SW480 (cell line): Measurements from ENCODE around the gene PI4KA.
"Not testable (repeated sequence)": the region's sequence is repeated elsewhere in the genome, so short reads cannot be mapped to it uniquely, and the experiment has no call there.

Experiments
- DNase-seq: peaks from one replicate; pipeline ENCODE4 v3.0.0-alpha.2; 2016; ENCODE audit warnings: low spot score

Gene PI4KA

DNA sequence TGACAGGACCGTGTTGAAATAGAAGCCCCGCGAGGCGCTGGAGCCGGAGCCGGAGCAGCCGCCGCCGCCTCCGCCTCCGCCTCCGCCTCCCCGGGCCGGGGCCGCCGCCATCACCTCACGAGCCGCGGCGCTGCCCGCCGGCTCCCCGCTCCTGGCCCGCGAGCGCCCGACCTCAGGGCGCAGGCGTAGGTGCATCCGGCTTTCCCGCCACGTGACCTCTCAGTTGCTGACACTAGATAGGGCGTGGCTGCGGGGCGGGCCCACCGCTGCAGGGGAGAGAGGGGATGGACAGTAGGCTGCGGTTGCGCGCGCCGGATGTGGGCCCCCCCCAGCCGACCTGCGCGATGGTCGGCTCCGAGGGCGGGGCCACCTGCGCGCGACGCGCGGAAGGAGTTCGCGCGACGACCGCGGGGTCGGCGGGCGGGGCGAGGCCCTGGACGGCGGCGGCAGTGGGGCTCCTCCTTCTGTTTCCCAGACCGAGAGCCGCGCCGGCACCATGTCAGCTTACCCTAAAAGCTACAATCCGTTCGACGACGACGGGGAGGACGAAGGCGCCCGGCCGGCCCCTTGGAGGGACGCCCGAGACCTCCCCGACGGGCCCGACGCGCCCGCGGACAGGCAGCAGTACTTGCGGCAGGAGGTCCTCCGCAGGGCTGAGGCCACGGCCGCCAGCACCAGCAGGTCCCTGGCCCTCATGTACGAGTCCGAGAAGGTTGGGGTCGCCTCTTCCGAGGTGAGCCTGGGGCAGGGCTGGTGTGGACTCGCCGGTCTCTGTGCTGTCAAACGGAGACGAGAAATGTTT lies at the start of gene PI4KA, which contains the start of gene SNAP29:
TSS of gene PI4KA (minus strand) at position 197 of the 802 bp plus-strand sequence. CDS start at position 111, 86 bp downstream.
TSS of gene SNAP29 (plus strand) at position 393 of the 802 bp plus-strand sequence. CDS start at position 497, 104 bp downstream.
- DNase-seq, result peak; percentile 96

GRCh38 chr22:20906387-20906767 lies 47.8 kb upstream of the PI4KA start:
- DNase-seq, result no peak

DNA sequence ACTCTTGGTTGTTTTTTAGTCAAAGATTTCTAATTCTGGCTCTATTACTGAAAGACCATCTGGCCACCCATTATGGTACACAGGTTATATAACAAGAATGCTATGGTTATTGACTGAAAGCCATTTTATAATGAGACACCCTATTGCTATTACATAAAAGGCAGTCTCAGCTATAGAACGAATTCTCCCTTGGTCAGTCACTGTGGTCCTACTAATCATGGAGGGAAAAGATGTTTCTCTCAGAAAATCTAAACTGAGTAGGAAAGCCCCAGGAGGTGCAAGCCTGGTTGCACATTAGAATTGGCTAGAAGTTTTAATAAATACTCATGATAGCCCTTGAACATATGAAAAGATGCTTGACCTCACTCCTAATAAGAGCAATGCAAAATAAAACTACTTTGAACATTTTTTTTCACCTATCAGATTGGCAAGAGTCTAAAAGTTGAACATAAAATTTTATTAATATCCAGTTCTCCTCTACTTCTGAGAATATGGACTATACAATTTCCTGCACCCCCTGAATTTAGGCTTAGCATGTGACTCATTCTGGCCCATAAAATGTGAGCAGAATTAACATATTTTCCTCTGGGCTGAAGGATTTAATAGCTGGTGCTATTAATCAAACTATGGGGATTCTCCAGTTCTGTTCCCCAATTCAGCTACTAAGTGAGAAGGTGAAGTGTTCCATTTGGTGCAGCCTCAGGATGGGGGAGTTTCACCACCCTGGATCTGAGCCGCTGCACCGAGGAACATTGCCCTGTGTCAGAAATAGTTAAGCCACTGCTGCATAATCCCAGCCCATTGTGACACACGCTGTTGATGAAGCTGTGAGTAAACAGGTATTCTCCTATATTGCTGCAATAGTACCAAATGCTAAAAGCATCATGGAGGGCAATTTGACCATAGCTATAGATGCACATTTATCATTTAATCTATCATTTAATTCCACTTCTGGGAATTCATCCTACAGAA lies 47.1 kb upstream of the PI4KA start:
- no peak for DNase-seq

- DNase-seq, result no peak
These were observed 46.4 kb upstream of the PI4KA start for GRCh38 chr22:20904980-20905355.

- peak; percentile 23 for DNase-seq
These were observed 45.7 kb upstream of the PI4KA start for GRCh38 chr22:20904008-20904979.

GRCh38 chr22:20903093-20903492 lies 44.5 kb upstream of the PI4KA start:
- DNase-seq, result no peak

DNA sequence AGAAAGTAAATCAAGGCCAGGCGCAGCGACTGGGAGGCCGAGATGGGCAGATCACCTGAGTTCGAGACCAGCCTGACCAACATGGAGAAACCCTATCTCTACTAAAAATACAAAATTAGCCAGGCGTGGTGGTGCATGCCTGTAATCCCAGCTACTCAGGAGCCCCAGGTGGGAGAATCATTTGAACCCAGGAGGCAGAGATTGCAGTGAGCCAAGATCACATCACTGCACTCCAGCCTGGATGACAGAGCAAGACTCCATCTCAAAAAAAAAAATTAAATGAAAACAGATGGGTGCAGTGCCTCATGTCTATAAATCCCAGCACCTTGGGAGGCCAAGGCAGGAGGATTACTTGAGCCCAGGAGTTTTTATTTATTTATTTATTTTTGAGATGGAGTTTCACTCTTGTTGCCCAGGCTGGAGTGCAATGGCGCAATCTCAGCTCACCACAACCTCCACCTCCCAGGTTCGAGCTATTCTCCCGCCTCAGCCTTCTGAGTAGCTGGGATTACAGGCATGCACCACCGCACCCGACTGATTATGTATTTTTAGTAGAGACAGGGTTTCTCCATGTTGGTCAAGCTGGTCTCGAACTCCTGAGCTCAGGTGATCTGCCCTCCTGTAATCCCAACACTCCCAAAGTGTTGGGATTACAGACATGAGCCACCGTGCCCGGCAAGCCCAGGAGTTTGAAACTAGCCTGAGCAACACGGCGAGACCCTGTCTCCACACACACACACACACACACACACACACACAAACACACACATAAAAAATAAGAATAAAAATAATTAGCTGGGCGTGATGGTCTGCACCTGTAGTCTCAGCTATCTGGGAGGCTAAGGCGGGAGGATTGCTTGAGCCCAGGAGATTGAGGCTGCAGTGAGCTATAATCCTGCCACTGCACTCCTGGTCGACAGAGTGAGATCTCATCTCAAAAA lies 42.8 kb upstream of the PI4KA start:
- DNase-seq, result not testable (repeated sequence)

DNA sequence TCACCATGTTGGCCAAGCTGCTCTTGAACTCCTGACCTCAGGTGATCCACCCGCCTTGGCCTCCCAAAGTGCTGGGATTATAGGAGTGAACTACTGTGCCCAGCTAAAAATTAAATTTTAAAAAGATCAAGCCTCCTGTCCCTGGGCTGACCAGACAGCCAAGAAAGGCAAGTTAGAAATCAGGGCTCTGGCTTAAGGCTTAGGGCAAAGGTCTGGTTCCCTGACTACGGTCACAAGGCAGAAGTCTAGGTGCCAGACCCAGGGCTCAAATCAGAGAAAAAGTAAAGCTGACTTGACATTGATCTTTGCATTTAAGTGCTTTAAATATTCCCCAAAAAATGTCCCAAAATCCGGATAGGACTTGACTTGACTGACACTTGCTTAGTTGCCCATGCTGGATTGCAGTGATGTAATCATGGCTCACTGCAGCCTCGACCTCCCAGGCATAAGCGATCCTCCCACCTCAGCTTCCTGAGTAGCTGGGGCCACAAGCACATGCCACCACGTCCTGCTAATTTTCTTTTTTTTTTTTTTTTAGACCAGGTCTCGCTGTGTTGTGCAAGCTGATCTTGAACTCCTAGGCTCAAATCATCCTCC lies 41.3 kb upstream of the PI4KA start:
- no peak for DNase-seq

DNA sequence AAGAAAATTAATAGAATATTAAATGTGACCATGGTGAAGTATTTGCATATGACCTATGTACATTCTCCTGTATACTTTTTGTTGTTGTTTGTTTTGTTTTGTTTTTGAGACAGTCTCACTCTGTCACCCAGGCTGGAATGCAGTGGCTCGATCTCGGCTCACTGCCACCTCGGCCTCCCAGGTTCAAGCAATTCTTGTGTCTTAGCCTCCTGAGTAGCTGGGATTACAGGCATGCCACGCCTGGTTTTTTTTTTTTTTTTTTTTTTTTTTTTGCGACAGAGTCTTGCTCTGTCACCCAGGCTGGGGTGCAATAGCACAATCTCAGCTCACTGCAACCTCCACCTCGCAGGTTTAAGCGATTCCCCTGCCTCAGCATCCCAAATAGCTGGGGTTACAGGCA lies 39.1 kb upstream of the PI4KA start:
- DNase-seq, result not testable (repeated sequence)

GRCh38 chr22:20890975-20891374 lies 32.4 kb upstream of the PI4KA start:
- DNase-seq, result no peak

DNA sequence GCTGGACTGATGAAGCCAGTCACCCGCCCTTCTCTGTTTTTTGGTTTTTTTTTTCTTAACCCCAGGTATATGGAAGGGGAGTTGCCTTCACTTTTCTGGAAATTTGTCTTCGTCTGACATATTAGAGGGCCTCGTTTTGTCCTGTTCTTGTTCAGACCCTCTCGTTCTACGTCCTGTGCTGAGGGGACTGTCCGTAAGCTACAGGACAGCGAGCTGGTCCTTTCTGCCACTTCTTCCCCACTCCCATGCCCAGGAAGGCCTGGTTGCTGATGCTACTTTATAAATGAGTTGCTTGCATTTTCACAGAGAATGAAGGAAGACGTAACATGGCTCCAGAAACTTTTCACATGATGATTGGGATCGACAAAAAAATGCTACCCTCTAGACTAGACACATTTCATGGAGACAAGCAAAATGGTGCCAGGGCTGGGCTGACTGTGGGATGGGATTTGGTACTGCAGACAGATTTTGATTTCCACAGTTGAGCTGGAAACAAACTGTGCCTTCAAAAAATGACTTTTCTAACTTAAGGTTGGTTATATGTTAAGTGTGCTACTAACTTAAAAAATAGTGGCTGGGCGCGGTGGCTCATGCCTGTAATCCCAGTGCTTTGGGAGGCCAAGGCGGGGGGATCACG lies 31.4 kb upstream of the PI4KA start:
- no peak for DNase-seq

GRCh38 chr22:20889025-20889704 lies 30.6 kb upstream of the PI4KA start:
- DNase-seq, result no peak

DNA sequence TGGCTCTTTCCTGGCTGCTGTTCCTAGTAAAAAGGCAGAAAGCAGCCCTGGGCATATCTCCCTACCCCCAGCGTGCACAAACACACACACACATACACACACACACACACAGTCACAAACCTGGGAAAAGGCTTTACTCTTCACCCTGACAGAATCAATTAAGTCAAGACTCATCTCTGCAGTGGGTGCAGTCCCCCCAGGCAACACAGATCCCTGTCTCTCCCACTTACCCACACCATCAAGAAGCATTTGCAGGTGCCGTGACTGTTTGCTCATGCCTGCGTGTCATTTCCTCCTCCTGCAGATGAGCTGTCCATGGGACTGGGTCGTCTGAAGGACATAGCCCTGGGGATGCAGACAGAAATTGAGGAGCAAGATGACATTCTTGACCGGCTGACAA lies 28.8 kb upstream of the PI4KA start:
- no peak for DNase-seq

GRCh38 chr22:20885557-20886323 lies 27.1 kb upstream of the PI4KA start:
- peak; percentile 67 for DNase-seq

- DNase-seq, result no peak
These were observed 26.5 kb upstream of the PI4KA start for GRCh38 chr22:20885017-20885556.

- DNase-seq, result no peak
These were observed 25.8 kb upstream of the PI4KA start for GRCh38 chr22:20884454-20884853.

DNA sequence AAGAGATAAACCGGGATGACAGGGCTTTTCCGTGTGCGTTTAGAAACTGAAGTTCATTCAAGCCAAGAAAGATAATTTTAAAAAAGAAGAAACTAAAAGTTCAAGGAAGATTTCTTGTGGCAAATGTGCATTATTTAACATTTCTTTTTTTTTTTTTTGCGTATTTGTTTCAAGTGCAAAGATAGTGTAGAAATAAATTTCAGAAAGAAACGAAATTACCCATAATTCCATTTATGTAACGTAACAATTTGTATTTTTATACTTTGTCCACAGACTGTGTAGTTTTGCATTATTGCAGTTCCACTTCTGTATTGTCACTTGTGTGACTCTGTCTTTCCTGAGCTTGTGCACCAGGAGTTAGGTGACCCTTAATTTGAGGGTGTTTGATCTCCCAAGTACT lies 24.2 kb upstream of the PI4KA start:
- DNase-seq, result no peak
